AML-193 (cell line): ENCODE measurements around the gene SLCO4A1.

ENCODE experiments used
- DNase-seq, 2 experiments: peaks; one replicate each; lab custom pipeline; 2025; lab: John Stamatoyannopoulos, UW

SLCO4A1 gene

DNA sequence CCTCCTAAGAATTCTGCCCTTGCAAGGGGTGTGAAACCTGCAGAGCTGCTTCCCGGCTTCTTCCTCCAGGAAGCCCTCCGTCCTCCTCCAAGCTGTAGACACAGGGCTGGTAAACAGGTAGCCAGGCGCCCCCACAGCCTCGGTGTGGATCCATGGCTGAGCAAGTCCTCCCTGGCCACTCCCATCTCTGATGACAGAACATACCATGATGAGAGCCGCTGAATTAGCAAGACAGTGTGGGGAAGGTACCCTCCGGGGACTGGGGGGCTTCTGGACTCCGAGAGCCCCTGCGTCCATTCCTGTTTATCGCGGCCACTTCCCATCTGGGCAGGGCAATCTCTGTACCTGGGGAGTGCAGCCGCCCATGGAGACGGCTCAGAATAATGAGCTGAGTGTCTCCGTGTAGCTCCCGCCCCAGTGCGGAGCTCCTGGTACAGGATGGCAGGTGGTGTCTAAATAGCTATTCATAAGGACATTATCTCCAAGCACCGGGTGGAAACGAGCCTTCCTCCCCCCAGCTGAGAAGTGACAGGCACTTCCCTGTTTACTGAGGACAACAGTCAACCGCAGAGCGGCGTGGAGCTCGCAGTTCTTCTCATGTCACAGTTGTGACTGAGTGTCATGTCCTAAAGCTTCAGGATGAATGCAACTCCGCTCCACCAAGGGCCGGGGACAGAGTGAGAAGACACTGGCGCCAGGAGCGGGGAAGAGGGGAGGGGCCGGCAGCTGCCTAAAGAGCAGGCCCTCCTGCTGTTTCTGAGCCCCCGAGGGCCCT, 43.7 kb downstream of the SLCO4A1 start:
- peak; percentile 78 to 83 for DNase-seq

DNA sequence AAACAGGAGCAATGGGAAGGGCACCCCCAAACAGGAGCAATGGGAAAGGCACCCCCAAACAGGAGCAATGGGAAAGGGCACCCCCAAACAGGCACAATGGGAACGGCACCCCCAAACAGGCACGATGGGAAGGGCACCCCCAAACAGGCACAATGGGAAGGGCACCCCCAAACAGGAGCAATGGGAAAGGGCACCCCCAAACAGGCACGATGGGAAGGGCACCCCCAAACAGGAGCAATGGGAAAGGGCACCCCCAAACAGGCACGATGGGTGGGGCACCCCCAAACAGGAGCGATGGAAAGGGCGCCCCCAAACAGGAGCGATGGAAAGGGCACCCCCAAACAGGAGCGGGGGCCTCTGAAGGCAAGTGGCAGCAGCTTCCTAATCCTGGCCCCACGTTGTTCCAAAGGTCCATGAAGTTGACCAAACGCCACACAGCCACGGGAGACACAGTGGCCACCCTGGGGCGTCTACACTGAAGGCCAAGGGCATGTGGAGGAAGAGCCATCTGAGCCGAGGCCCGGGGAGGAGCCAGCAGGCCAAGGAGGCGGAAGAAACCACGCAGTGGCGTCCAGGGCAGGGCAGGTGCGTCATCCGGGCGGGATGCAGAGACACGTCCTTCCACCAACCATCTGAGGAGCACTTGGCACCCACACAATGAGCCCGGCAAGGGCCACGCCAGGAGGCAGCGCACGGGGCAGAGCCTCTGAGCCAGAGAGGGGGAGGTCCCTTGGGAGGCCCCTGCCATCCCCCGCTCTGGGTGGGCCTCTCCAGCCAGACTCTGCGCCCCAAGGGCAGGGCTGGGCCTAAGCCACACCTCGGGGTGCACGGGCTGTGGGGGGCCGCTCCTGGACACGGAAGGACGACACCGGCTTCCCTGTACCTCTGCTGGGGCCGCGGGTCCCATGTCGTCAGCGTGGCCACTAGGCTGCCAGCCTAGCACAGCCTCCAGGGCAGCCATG, 44.8 kb downstream of the SLCO4A1 start:
- DNase-seq, result no peak

GRCh38 chr20:62688083-62688482, 45.8 kb downstream of the SLCO4A1 start:
- no peak for DNase-seq

GRCh38 chr20:62688855-62689460, 46.7 kb downstream of the SLCO4A1 start:
- no peak for DNase-seq

DNA sequence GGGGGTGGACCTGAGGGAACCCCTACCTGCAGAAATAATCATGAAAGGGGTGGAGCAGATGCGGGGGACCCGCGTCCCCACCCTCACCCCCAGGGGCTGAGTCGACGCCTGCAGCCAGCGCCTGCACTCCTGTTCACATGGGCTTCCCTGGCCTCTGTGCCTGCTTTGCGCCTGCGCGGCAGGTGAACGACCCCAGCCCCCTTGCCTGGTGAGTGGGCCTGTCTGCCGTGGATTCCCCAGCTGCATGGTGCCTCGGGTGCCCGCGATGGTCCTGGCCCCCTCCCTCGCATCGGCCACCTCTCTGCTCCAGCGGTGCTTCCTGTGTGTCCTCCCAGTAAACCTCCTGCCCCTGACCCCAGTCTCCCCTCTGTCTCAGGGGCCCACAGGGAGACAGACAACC, 47.6 kb downstream of the SLCO4A1 start:
- no peak for DNase-seq

DNA sequence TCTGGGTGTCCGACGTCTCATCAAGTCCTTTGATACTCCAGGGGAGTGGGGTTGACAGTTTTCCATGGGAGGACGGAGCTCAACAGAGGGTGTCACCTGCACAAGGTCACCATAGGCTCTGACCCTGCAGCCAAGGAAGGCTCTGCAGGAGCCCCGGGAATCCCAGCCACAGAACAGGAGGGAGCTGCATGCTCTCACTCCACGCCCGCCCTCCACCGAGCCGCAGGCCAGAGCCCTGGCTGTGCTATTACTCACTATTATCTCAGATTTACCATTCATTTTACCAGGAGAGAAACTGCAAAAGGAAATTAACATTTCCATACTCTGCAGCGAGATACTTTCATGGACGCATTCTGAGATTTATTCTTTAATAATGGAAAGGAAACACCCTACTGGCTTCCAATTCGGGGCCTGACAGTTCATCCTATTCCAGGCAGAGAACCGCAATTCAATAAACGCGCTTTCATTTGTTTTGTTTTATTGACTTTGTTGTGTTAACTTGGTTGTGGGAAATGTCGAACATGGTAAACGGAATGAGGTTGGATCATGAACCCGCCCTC, 48.0 kb downstream of the SLCO4A1 start:
- DNase-seq, result no peak

DNA sequence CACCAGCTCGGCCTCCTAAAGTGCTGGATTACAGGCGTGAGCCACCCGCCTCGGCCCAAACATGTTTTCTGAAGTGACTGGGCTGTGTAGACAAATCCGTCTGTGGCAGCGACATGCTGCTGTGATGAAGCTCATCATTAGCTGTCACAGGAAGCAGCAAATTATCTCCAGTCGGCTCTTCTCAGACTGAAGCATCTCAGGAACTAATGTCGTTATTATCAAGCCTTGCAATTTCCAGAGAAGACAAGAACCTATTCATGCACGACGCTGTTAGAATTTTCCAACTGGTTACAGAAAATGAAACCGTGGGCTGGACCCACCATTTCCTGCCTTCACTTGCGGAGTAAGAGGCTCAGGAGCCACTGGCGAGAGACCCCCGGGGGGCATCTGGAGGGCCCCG, 49.2 kb downstream of the SLCO4A1 start:
- no peak for DNase-seq

DNA sequence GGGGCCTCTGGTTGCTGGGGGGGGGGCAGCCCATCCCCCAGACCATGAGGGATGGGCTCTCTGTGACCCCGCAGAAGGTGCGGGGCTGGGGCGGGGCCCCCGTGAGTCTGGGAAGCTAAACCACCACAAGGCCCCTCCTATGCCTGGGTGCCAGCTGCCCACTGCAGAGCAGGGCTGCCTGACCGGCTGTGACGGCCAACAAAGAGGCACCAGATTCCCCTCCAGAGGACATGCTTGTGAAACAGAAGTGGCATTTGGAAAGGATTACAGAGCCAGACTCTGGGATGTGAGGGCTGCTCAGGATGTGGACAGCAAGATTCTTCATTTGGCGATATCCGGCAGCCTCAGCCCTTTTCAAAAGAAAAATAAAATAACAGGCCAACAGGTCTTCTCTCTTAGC, 49.9 kb downstream of the SLCO4A1 start:
- DNase-seq, result no peak

DNA sequence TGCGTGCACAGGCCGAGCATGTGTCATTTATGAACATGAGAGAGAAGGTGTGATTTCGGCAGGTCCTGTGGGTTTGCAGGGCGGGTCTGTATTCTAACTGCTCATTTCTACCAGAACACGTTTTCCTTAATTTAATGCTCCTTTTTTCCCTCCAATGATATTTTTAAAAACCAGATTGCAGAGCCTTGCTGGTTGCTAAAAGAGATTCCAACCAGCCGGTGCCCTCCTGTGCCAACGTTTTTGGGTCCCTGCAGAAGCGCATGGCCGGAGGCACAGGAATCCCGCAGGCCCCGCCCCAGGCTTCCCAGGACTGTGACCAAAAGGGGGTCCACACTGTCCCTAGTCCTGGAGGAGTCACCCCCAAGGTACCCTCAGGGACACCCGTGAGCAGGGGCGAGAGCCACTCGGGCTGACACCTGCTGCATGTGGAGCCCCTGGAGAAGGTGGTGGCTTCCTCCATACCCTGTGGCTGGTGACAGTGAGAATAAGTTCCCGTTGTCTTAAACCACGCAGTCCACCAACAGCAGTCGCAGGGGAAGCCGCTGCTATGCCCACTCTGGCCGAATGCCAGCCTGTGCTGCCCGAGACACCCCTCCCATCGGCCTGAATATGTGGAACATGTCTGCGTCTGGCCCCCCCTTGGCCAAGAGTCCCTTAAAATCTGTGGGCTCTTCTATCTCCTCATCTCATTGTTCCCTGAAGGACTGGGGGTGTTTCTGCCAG, 50.7 kb downstream of the SLCO4A1 start:
- no peak for DNase-seq

GRCh38 chr20:62693524-62693922, 51.2 kb downstream of the SLCO4A1 start:
- no peak for DNase-seq

DNA sequence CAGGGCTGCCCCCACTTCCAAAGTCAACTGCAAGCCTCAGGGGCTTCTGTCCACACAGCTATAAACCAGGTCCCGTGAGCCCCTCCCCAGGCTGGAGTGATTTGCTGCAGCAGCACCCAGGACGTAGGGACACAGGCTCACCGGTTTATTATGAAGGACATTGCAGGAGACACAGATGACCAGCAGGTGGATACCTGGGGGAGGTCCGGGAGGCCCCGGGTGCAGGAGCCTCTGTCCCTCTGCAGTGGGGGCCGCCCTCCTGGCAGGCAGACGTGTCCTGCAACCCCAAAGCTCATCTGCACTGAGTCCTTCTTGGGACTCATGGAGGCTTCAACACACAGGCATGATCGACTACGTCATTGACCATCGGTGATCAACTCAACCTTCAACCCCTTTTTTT, 51.8 kb downstream of the SLCO4A1 start:
- no peak for DNase-seq

DNA sequence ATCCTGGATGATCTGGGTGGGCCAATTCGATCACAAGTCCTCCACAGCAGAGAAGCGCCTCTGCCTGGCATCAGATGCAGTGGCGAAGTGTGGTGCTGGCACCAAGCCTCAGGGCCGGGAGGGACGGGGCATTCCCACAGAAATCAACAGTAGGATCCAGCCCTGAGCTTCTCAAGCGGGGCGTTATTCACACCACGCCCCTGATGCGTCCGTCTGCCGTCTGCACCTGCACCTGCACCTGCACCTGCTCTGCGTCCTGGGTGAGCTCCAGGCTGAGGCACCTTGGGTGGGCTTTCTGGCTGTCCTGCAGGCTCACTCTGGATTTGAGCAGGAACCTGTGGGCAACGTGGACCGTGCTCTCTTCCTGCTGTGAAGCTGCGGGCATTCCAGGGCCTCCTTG, 52.6 kb downstream of the SLCO4A1 start:
- no peak for DNase-seq

- no peak for DNase-seq
Measured at GRCh38 chr20:62695448-62696414, 53.4 kb downstream of the SLCO4A1 start.

DNA sequence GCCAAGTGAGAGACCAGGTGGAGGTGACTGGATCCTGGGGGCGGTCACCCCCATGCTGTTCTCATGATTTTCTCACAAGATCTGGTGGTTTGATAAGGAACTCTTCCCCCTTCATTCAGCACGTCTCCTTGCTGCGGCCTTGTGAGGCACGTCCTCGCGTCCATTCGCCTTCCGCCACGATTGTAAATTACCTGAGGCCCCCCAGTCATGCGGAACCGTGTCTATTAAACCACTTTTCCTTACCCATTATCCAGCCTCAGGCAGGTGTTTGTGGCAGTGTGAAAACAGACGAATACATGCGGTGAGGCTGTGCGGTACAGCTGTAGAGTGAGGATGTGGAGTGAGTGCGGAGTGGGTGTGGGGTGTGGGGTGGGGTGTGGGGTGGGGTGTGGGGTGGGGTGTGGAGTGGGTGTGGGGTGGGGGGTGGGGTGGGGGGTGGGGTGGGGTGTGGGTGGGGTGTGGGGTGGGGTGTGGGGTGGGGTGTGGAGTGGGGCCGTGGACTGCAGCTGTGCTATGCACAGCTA, 54.2 kb downstream of the SLCO4A1 start:
- DNase-seq, result no peak

GRCh38 chr20:62696989-62697388, 54.7 kb downstream of the SLCO4A1 start:
- DNase-seq, result no peak

GRCh38 chr20:62697468-62697912, 55.2 kb downstream of the SLCO4A1 start:
- no peak for DNase-seq

GRCh38 chr20:62698231-62698630, 55.9 kb downstream of the SLCO4A1 start:
- no peak for DNase-seq

DNA sequence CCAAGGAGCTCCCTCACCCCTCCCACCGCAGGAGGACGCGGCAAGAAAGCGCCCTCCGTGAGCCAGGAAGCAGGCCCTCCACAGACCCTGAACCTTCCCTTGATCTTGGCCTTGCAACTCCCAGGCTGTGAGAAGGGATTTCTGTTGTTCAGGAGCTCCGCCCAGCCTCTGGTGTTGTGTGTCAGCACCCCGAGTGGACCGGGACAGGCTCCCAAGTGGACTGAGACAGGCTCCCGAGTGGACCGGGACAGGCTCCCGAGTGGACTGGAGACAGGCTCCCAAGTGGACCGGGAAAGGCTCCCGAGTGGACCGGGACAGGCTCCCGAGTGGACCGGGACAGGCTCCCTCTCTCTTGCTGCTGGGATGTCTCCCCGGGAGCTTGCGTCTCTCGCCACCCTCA, 57.0 kb downstream of the SLCO4A1 start:
- no peak for DNase-seq

DNA sequence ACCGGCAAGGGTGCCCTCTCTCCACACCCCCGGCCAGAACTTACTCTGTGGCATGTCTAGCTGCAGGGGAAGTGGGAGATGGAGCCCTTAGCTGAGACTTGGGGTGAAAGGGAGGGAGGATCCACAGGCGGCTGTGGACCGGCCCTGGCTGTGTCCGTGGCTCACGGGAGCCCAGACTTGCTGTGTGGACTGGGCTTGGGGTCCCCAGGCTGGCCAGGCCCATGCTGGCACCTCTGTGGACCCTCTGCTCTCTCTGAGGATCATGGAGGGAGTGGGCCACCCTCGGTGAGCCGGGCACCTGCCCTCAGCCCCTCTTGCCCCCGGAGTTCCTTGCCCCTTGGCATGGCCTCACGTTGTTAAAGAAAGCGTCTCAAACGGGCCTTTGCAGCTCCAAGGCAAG, 57.4 kb downstream of the SLCO4A1 start:
- no peak for DNase-seq

GRCh38 chr20:62700261-62700930, 58.1 kb downstream of the SLCO4A1 start:
- DNase-seq, result no peak
